CD4-positive, alpha-beta T cell treated with Interleukin-1 beta for 1 hour (primary cell): ENCODE measurements around the gene NPSR1.
"Not testable (repeated sequence)": the region's sequence is repeated elsewhere in the genome, so short reads cannot be mapped to it uniquely, and the experiment has no call there.

Experiments used
- DNase-seq, 2 donors: peaks; one replicate each; pipeline ENCODE4 v3.0.0-alpha.2; 2020 to 2022

Gene NPSR1

GRCh38 chr7:34759477-34760125 is 101.6 kb downstream of the NPSR1 start:
- no peak for DNase-seq

- DNase-seq, result no peak
Measured at GRCh38 chr7:34760271-34760670, 102.3 kb downstream of the NPSR1 start.

- no peak for DNase-seq
Measured at GRCh38 chr7:34761206-34761605, 103.2 kb downstream of the NPSR1 start.

DNA sequence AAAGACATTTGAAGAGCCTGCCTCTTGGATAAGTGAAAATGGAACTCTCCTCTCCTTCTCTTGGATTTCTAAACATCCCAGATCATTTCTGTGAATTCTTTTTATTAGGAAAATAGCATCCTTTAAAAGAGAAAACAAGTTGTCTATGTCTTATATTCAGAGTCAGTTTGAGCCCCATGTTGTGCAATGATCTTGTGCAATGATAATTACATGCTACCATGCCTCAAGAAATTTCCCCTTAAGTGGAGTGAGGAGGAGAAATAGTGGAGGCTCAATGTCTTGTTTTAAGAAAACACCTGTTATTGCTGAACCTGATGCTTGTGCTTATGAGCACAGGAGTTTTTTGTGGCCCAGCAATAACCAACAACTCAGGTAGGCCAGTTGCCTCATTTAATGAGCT is 103.6 kb downstream of the NPSR1 start:
- DNase-seq, result no peak

GRCh38 chr7:34762764-34763163 is 104.7 kb downstream of the NPSR1 start:
- DNase-seq, result no peak

GRCh38 chr7:34772296-34772938 is 114.4 kb downstream of the NPSR1 start:
- no peak for DNase-seq

DNA sequence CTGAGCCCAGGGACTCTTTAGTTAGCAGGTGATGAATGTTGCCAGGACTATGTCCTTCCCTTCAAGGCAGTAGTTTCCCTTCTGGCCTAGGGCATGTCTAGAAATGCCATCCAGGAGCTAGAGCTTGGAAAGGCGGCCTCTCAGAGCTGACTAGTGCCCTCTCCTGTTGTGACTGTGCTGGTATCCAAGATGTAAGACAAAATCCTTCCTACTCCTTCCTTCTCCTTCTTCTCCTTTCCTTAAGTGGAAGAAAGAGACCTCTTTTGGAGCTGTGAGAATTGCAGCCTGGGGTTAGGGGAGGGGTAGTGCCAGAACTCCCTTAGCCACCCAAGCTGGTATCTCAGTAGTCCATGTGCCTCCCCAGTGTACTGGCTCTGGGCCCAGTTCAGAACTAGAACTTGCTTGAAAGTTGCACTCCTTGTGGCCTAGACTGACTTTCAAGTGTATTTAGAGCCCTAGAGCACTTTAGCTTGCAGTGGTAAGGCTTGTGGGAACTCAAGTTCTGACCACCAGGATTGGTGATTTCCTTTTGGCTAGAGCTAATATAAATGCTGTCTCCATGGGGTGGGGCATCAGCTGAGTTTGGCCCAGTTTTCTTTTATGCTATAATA is 118.8 kb downstream of the NPSR1 start:
- DNase-seq, result no peak

DNA sequence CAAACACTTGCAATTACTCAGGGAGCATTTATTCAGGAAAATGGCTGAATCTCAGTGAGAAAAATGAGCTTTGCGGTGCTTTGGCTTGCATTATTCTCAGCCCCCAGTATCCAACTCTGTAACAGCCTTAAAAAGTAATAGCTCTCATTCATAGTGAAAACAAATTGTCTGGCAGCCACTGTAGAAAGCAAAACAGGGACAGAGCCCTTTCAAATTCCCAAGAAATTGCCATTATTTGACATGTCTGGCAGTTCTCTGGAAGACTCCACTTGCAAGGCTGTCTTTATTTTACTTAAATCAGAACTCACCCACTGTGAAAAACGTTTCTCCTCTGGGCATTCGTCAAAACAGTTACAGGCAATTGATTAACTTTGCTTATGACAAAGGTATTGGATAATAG is 122.5 kb downstream of the NPSR1 start:
- no peak for DNase-seq

- no peak for DNase-seq
Measured at GRCh38 chr7:34787586-34787985, 129.6 kb downstream of the NPSR1 start.

DNA sequence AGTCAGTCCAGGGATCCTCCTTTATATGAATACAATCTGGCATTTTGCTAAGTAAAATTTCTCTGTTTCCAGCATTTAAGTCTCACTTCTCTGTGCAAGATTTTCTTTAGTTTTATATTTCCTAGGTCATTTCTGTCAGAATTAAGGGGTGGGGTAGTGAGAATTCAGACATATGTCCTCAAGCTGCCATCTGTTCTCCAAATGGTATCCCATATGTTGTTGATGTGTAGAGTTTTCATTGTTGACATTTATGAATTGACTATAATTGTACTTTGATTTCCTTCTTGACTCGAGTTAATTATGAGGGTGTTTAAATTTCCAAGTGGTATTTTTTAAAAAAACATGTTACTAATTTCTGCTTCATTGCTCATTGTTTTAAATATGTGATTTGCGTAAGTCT is 148.8 kb downstream of the NPSR1 start:
- DNase-seq, result no peak

DNA sequence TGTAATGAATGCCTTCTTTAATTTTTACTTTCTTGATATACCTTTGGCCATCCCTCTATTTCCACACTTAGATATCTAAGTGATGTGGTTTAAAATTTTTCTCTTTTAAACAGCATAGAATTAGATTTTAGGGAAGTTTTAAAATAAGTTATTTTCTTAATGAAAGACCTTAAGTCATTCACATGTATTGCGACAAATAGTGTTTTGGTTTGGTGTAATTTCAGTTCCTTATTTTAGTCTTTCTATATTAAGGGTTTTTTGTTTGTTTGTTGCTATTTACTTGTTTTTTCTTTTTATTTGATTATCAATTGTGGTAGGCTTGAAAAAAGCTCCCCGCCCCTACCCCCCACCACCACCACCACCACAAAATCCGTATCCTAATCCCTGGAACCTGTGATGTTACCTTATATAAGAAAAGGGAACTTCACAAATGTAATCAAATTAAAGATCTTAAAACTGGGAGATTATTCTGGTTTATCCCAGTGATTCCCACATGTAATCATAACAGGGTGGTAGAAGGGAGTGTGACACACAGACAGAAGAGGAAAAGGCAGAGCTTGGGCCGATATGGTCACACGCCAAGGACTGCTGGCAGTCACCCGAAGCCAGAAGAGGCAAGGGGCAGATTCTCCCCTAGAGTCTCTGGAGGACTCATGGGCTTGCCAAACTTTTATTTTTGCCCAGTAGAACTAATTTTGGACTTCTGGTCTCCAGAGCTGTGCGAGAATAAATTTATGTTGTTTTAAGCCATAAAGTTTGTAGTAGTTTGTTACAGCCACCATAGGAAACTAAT is 149.7 kb downstream of the NPSR1 start:
- no peak for DNase-seq

DNA sequence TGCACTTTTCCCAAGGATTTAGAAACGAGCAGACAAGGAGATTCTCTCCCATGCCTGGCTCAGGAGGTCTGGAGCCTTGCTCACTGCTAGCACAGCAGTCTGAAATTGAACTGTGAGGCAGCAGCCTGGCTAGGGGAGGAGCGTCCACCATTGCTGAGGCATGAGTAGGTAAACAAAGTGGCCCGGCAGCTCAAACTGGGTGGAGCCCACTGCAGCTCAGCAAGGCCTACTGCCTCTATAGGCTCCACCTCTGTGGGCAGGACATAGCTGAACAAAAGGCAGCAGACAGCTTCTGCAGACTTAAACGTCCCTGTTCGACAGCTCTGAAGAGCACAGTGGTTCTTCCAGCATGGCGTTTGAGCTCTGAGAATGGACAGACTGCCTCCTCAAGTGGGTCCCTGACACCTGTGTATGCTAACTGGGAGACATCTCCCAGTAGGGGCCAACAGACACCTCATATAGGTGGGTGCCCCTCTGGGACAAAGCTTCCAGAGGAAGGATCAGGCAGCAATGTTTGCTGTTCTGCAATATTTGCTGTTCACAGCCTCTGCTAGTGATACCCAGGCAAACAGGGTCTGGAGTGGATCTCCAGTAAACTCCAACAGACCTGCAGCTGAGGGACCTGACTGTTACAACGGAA is 156.3 kb downstream of the NPSR1 start:
- not testable (repeated sequence) for DNase-seq

- DNase-seq, result no peak
Measured at GRCh38 chr7:34821932-34822558, 164.0 kb downstream of the NPSR1 start.

DNA sequence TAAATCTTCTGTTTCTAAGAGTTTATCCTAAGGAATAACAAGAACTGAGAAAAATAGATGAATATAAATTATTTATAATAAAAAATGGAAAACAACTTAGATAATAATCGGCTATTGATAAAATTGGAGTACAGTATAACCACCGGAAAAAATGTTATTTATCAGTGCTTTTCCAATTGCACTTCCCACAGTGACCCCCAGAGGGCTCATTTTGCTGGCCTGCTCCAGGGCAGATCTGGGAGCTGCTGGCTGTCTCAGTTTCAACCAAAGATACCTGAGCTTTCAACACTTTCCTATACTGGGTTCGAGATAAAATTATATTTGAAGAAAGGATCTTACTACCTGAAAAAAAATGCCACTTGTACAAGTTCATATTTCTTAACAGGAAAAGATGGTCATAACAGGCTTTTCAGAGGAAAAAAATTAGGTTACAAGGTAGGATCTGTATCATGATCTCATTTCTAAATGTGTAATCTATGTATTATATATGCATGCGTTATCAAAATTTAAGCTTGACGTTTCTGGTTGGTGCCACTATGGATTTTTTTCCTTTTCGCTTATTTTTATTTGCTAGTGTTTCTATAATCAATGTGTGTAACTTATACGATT is 165.7 kb downstream of the NPSR1 start:
- DNase-seq, result peak in 1 of 2 donors; percentile 58

DNA sequence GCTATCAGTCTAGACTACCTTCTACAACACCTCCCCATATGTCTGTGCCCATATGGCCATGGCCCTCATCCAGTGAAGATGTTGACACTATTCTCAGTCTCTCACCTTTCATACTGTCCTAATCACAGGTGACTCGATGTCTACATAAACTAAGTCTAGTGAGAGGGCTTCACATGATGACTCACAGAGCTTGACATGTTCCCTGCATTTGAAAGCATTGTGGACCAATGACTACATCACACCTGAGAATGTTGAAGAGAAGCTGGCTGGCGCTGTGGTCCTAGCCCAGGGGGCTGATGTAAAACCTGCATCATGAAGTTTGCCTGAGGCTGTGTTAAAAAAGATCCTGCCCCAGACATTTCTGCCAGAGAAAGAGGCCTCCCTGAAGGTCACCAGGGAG is 167.2 kb downstream of the NPSR1 start:
- no peak for DNase-seq

DNA sequence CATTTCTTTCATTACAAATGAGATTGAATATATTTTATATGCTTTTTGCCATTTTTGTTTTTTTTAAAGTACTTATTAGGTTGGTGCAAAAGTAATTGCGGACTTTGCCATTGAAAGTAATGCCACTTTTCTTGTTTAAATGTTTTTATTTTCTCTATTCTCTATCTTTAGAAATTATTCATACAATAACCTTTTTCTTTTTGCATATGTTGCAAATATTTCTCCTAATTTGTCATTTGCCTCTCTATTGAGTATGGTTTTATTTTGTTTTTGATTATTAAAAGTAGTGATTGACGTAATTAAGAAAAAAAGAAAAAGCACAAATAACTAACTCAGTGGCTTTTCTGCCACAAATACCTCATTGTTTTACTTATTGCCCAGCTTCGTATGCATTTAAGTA is 172.4 kb downstream of the NPSR1 start:
- no peak for DNase-seq

DNA sequence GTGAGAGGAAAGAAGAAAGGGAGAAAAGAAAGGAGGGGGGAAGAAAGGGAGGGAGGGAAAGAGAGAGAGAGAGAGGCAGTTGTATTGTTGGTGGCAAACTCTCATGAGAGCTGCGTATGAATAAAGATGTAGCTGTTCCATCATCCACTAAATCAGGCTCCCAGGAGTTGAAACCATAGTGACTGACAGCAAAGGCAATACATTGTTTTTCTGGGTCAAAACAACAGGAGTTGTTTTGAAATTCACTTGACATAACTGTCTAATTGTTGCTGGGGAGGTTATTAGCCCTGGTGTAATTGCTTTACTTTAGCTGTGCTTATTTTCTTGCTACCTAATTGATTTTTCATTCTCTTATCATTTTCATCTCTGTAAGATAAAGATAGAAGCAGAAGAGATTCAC is 173.4 kb downstream of the NPSR1 start:
- DNase-seq, result no peak

DNA sequence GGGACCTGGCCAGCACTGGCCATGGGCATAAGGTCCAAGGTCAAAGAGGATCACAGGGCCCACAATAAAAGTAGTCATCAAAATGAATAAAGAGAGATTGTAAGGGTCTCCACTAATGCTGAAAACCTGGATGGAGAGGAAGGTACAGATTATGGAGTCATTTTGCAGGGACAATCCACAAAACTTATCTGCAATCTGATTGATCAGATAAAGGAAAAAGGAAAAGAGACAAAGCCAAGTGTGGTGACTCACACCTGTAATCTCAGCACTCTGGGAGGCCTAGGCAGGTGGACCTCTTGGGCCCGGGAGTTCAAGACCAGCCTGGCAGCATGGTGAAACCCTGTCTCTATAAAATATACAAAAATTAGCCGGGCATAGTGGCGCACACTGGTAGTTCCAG is 174.0 kb downstream of the NPSR1 start:
- no peak for DNase-seq

GRCh38 chr7:34835901-34836600 is 178.0 kb downstream of the NPSR1 start:
- no peak for DNase-seq

DNA sequence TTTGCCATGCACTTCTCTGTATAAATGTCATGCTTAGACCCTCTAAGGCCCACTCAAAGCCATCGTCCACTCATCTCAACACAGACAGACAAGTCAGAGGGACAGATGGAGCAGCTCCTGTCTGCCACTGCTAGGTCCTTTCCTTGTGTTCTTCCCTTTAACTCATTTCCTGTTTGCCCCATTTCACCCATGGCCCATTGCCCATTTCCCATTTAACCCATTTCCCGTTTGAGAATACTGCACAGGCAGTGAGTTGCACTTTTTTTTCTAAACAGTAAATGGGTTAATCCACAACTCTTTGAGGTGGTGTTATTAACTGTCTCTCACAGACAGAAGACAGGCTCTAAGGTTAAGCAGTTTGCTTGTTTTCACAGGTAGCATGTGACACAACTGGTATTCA is 179.3 kb downstream of the NPSR1 start:
- no peak for DNase-seq

- DNase-seq, result no peak
Measured at GRCh38 chr7:34837801-34838201, 179.8 kb downstream of the NPSR1 start.

DNA sequence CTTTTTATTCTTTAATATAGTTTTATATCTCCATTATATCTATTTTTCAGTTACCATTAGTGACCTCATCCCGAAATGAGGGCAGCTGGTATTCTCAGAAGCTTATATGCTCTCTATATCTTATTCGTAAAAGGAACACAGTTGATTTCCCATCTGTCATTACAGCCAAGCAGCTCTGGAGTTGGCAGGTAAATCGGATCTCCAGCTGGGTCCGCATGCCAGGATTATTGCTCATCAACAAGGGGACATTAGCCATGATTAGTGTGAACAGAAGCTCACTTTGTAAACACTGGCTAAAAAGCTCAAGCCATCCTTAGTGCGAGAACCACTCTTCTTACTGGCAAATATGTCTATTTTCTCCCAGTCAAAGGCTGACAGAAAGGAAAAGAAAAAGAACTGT is 180.3 kb downstream of the NPSR1 start:
- DNase-seq, result no peak
